ENCODE data around the gene HM13. TPM values are rescaled to one million over a fixed set of nuclear protein-coding genes. Genes with fewer than 3 reads are reported as not detected.
A peak's percentile ranks its signal among the peaks of the same experiment; 100 is the strongest.

The HM13 gene
- total RNA-seq, 2 donors from 2014 or later = 31.7 to 45.7 TPM

DNA sequence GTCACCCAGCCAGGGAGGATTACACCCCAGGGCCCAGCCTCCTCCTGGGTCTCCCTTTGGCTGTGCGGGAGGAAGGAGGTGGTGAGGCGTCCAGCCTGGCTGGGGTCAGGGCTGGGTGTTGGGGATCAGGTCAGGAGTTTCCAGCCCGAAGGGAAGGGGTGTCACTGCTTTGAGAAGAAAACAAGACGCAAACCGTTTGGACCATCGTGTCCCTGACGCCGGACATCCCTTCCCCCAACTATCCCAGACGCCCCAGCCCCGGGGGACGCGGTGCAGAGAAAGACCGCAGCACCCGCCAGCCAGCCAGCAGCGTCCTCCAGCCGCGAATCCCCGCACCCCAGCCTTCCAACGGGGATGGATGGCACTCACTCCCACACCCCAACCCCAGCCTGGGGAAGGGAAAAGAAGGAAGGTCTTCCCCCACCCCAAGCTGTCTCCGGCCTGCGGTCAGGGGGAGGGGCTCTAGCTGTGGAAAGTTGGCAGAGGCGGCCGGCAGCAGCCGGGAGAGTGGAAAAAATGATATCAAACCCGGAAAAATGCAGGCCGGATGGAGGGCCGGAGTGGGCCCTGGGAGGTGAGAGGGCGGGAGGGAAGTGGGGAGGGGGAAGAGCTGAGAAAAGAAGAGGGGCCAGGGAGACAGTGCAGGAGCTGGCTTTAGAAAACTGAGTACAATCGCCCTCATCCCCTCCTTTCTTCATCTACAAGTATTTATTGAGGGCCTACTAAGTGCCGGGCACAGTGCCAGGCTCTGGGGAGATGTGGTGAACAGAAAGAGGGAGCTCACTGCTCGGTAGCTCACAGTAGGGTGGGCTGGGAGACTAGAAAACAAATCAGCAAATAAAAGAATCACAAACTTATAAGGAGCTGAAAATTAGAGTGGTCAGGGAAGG, 28.5 kb upstream of the HM13 start:
- Histone ChIP-seq H3K27me3 (no peaks in the 10 kb centered on the region), H3K4me3 (peak overlapping the region in 1 of 2 donors; percentile 36), H3K27ac (peak overlapping the region; percentile 77 to 78), H3K36me3 (no peaks in the 10 kb centered on the region), H3K4me1 (peaks cover 0 to 16% of the 10 kb centered on the region in 2 donors), H3K9me3 (no peaks in the 10 kb centered on the region)
- peak; percentile 84 for DNase-seq (ENCODE audit: low spot score)
- TF ChIP-seq, protein P1, sequence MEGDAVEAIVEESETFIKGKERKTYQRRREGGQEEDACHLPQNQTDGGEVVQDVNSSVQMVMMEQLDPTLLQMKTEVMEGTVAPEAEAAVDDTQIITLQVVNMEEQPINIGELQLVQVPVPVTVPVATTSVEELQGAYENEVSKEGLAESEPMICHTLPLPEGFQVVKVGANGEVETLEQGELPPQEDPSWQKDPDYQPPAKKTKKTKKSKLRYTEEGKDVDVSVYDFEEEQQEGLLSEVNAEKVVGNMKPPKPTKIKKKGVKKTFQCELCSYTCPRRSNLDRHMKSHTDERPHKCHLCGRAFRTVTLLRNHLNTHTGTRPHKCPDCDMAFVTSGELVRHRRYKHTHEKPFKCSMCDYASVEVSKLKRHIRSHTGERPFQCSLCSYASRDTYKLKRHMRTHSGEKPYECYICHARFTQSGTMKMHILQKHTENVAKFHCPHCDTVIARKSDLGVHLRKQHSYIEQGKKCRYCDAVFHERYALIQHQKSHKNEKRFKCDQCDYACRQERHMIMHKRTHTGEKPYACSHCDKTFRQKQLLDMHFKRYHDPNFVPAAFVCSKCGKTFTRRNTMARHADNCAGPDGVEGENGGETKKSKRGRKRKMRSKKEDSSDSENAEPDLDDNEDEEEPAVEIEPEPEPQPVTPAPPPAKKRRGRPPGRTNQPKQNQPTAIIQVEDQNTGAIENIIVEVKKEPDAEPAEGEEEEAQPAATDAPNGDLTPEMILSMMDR (IDR thresholded peaks at IDR 0.05) = no peak

DNA sequence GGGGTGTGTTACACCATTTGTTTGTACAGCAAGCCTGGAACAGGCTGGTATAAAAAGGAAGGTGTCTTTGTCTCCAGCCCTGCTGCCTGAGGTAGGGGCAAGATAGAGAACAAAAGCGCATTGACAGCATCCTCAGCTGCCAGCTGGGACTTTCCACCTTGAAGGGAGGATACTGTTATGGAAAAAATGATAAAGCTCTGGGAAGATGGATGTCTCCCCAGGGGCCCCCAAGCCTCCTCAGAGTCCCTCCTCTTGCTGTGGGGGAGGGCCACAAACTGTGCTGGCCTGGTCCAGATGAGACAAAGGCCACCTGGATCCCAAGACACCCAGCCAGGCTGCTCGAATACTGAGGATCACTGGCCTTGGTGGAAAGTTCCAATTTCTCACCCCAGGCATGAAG, 26.1 kb upstream of the HM13 start:
- TF ChIP-seq, protein P1 (IDR thresholded peaks at IDR 0.05) = no peak
- Histone ChIP-seq H3K27me3 (no peaks in the 10 kb centered on the region), H3K36me3 (no peaks in the 10 kb centered on the region), H3K4me1 (peaks cover 0 to 16% of the 10 kb centered on the region in 2 donors), H3K27ac (no peak overlapping the region), H3K9me3 (no peaks in the 10 kb centered on the region), H3K4me3 (no peak overlapping the region)
- DNase-seq (ENCODE audit: low spot score) = no peak

DNA sequence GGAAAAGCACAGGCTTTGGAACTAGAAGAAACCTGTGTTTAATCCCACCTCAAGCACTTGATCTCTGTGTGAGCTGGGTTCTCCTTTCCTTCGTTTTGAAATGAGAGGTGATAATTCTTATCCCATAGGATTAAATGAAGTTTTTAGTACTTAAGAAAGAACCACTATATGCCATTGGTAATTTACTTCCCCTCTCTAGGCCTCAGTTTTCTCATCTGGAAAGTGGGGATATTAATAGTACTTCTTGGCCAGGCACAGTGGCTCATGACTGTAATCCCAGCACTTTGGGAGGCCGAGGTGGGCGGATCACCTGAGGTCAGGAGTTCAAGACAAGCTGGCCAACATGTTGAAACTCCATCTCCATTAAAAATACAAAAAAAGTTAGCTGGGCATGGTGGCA, 25.1 kb upstream of the HM13 start:
- no peaks in the 10 kb centered on the region for H3K27me3 ChIP-seq
- DNase-seq (ENCODE audit: low spot score) = no peak
- H3K36me3 ChIP-seq = no peaks in the 10 kb centered on the region
- peaks cover 0 to 16% of the 10 kb centered on the region in 2 donors for H3K4me1 ChIP-seq
- no peak overlapping the region for H3K27ac ChIP-seq
- TF ChIP-seq, protein P1 (IDR thresholded peaks at IDR 0.05) = no peak
- no peaks in the 10 kb centered on the region for H3K9me3 ChIP-seq
- no peak overlapping the region for H3K4me3 ChIP-seq

DNA sequence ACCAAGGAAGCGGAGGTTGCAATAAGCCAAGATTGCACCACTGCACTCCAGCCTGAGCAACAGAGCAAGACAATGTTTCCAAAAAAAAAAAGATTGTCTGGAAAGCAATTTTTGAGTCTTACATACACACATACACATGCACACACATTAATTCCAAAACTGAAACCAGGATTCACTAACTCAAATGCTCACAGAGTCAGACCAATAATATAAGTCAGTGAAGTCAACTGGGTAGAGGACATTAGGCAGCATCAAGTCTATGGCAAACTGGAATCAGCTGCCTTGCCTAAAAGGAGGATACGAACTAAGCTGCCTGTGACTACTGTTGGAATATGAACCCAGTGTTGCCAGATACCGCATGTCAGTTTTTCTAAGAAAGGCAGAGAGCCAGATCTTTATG, 23.5 kb upstream of the HM13 start:
- TF ChIP-seq, protein P1 (IDR thresholded peaks at IDR 0.05) = no peak
- H3K36me3 ChIP-seq = no peaks in the 10 kb centered on the region
- H3K27ac ChIP-seq = no peak overlapping the region
- no peak overlapping the region for H3K4me3 ChIP-seq
- H3K27me3 ChIP-seq = no peaks in the 10 kb centered on the region
- DNase-seq (ENCODE audit: low spot score) = no peak
- H3K4me1 ChIP-seq = peaks cover 0 to 10% of the 10 kb centered on the region in 2 donors
- no peaks in the 10 kb centered on the region for H3K9me3 ChIP-seq

DNA sequence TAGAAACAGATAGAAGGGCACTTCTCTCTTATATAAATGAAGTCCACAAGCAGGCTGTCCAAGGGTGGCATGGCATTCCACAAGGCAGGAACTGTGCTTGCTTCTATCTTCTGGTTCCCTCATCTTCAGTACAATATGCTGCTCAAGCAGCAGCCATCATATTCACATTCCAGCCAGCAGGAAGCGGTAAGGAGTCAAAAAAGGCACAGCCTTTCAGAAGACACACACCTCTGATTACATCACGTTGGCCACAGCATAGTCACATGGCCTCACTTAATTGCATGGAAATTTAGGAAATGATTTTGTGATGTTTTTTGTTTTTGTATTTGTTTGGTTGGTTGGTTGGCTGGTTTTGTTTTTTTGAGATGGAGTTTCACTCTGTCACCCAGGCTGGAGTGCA, 20.1 kb upstream of the HM13 start:
- Histone ChIP-seq H3K27ac (no peak overlapping the region), H3K27me3 (no peaks in the 10 kb centered on the region), H3K9me3 (no peaks in the 10 kb centered on the region), H3K36me3 (no peaks in the 10 kb centered on the region), H3K4me3 (no peak overlapping the region), H3K4me1 (peaks cover 0 to 28% of the 10 kb centered on the region in 2 donors)
- DNase-seq (ENCODE audit: low spot score) = no peak
- TF ChIP-seq, protein P1 (IDR thresholded peaks at IDR 0.05) = peak in 1 of 2 donors; percentile 30
